Measurements from ENCODE around the gene NACAD.

NACAD gene

DNA sequence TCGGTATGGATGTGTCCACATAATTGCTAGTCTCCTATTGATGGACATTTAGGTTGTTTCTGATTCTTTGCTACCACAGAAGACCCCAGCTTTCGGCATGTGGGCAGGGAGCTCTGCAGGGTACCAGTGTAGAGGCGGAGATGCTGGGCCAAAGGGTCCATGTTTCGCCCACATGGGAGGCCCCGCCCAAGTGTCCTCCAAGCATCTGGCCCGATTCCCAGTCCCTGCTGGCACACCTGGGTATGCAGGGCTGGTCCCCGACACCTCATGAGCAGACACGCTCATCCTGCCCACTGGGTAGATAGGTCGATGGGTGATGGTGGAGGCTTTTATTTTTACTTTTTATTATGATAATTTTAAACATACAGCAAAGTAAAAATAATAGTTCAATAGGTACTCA lies 42.1 kb upstream of the NACAD start:
- no peaks in the 10 kb centered on the region for H3K79me2 ChIP-seq (ENCODE audit: control insufficient read depth, low read length)
- no peaks in the 10 kb centered on the region for H3F3A ChIP-seq (ENCODE audit: control insufficient read depth, insufficient read depth)
- H3K9me2 ChIP-seq (replicated peaks; ENCODE audit: control insufficient read depth, low read length): no peaks in the 10 kb centered on the region
- no peaks in the 10 kb centered on the region for H4K20me1 ChIP-seq (ENCODE audit: control insufficient read depth, insufficient read depth, low read depth, low read length)
- peaks cover 3% of the 10 kb centered on the region for H3K4me1 ChIP-seq (ENCODE audit: control insufficient read depth, low read length)
- H3K36me3 ChIP-seq (ENCODE audit: control insufficient read depth, low read length): no peaks in the 10 kb centered on the region
- no peak overlapping the region for H3K4me2 ChIP-seq (ENCODE audit: low read length)
- H3K9me3 ChIP-seq (ENCODE audit: control insufficient read depth, insufficient read depth, low read length): no peaks in the 10 kb centered on the region
- H3K27me3 ChIP-seq (ENCODE audit: control insufficient read depth, low read length): no peaks in the 10 kb centered on the region
- H3K4me3 ChIP-seq (ENCODE audit: low read length): no peak overlapping the region
- no peak overlapping the region for H3K27ac ChIP-seq (ENCODE audit: low read depth, low read length)
- TF ChIP-seq EZH2phosphoT487 (IDR thresholded peaks at IDR 0.05; ENCODE audit: borderline replicate concordance, low read length): no peak
- TF ChIP-seq, protein P1, sequence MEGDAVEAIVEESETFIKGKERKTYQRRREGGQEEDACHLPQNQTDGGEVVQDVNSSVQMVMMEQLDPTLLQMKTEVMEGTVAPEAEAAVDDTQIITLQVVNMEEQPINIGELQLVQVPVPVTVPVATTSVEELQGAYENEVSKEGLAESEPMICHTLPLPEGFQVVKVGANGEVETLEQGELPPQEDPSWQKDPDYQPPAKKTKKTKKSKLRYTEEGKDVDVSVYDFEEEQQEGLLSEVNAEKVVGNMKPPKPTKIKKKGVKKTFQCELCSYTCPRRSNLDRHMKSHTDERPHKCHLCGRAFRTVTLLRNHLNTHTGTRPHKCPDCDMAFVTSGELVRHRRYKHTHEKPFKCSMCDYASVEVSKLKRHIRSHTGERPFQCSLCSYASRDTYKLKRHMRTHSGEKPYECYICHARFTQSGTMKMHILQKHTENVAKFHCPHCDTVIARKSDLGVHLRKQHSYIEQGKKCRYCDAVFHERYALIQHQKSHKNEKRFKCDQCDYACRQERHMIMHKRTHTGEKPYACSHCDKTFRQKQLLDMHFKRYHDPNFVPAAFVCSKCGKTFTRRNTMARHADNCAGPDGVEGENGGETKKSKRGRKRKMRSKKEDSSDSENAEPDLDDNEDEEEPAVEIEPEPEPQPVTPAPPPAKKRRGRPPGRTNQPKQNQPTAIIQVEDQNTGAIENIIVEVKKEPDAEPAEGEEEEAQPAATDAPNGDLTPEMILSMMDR (IDR thresholded peaks at IDR 0.05; ENCODE audit: low read depth, low read length, poor library complexity, severe bottlenecking): no peak

DNA sequence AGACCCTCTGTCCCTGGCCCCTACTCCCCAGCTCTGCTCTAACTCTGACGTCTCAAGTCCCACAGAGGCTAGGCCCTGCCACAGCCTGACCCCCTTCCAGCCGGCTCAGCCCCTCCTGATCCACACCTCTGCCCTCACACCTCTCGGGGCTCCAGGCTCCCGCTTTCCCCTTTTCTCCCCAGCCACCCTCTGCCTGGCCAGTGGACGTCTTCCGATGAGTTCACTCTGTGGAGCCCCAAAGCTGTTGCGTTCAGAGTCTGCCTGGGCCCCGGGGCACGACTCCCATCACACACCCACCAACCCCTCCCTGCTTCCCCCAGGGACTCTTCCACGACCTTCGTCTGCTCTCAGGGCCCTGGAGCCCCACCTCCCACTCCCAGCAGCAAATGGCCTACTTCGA lies 41.1 kb upstream of the NACAD start:
- no peaks in the 10 kb centered on the region for H3K9me2 ChIP-seq (replicated peaks; ENCODE audit: control insufficient read depth, low read length)
- H3K4me1 ChIP-seq (ENCODE audit: control insufficient read depth, low read length): no peaks in the 10 kb centered on the region
- no peaks in the 10 kb centered on the region for H3K27me3 ChIP-seq (ENCODE audit: control insufficient read depth, low read length)
- H3K4me2 ChIP-seq (ENCODE audit: low read length): no peak overlapping the region
- no peak overlapping the region for H3K27ac ChIP-seq (ENCODE audit: low read depth, low read length)
- H3K4me3 ChIP-seq (ENCODE audit: low read length): no peak overlapping the region
- no peaks in the 10 kb centered on the region for H3K79me2 ChIP-seq (ENCODE audit: control insufficient read depth, low read length)
- no peak for TF ChIP-seq EZH2phosphoT487 (IDR thresholded peaks at IDR 0.05; ENCODE audit: borderline replicate concordance, low read length)
- TF ChIP-seq, protein P1 (IDR thresholded peaks at IDR 0.05; ENCODE audit: low read depth, low read length, poor library complexity, severe bottlenecking): no peak
- no peaks in the 10 kb centered on the region for H4K20me1 ChIP-seq (ENCODE audit: control insufficient read depth, insufficient read depth, low read depth, low read length)
- no peaks in the 10 kb centered on the region for H3K9me3 ChIP-seq (ENCODE audit: control insufficient read depth, insufficient read depth, low read length)
- H3F3A ChIP-seq (ENCODE audit: control insufficient read depth, insufficient read depth): no peaks in the 10 kb centered on the region
- H3K36me3 ChIP-seq (ENCODE audit: control insufficient read depth, low read length): no peaks in the 10 kb centered on the region

DNA sequence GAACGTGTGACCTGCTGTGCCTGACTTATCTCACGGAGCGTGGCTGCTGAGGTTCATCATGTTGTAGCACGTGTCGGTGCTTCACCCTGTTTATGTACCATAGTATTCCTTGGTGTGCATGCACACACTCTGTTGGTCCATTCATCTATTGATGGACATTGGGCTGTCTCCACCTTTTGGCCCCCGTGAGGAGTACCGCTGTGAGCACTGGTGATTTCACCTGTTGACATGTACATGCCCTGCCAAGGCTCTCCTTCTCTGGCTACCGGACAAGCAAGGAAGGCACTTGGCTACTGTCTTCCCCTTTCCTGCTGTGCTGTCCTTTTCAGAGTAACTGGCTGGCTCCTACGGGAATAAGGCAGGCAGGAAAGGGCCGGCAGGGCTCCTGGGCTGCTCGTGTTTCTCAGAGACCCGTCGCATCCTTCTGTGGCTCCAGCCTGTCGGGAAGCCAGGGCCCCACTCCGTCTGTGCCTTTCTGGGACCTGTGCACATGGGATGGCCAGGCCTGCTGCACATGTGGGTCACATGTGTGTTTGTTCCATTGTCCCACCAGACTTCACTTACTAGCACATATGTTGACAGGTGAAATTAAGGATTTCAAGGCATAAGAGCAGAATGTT lies 40.5 kb upstream of the NACAD start:
- no peaks in the 10 kb centered on the region for H4K20me1 ChIP-seq (ENCODE audit: control insufficient read depth, insufficient read depth, low read depth, low read length)
- H3K27ac ChIP-seq (ENCODE audit: low read depth, low read length): no peak overlapping the region
- no peak overlapping the region for H3K4me2 ChIP-seq (ENCODE audit: low read length)
- H3K4me3 ChIP-seq (ENCODE audit: low read length): no peak overlapping the region
- TF ChIP-seq, protein P1 (IDR thresholded peaks at IDR 0.05; ENCODE audit: low read depth, low read length, poor library complexity, severe bottlenecking): no peak
- no peak for TF ChIP-seq EZH2phosphoT487 (IDR thresholded peaks at IDR 0.05; ENCODE audit: borderline replicate concordance, low read length)
- no peaks in the 10 kb centered on the region for H3F3A ChIP-seq (ENCODE audit: control insufficient read depth, insufficient read depth)
- H3K27me3 ChIP-seq (ENCODE audit: control insufficient read depth, low read length): no peaks in the 10 kb centered on the region
- H3K36me3 ChIP-seq (ENCODE audit: control insufficient read depth, low read length): no peaks in the 10 kb centered on the region
- H3K4me1 ChIP-seq (ENCODE audit: control insufficient read depth, low read length): no peaks in the 10 kb centered on the region
- no peaks in the 10 kb centered on the region for H3K9me3 ChIP-seq (ENCODE audit: control insufficient read depth, insufficient read depth, low read length)
- H3K9me2 ChIP-seq (replicated peaks; ENCODE audit: control insufficient read depth, low read length): no peaks in the 10 kb centered on the region
- no peaks in the 10 kb centered on the region for H3K79me2 ChIP-seq (ENCODE audit: control insufficient read depth, low read length)

All from DOHH2 (cell line).